Measurements from ENCODE around the gene PNMA1. TPM values are rescaled to one million over a fixed set of nuclear protein-coding genes. Genes with fewer than 3 reads are reported as not detected.
A peak's percentile ranks its signal among the peaks of the same experiment; 100 is the strongest.

Gene PNMA1
- total RNA-seq, 2 experiments from 2014 or later: 6.0 to 14.5 TPM

DNA sequence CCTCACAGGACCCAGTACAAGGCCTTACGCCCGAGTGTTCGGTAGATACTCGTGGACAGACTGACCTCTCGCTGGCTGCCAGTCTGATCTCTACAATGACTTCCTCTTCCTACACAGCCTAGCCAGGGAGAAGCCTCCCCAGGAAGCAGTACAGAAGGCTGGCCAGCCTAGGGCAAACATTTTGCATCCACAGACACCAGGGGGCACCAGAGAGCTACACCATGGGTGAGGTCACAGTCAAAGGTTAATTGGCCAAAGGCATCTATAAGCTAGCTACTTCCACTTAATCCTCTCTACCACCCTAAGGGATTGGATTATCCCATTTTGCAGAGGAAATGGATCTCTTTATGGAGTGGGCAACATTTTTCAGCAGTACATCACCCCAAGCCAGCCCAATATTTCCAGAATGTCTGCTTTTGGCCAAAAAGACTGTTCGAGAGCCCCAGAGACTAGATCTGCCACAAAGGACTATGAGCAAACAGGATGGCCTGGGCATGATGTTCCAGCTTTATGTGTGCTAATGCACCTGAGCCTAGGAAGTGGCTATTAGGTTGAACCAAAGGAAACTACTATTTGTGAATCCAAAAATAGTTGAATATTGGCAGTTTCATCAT, 14.6 kb upstream of the PNMA1 start:
- Histone ChIP-seq H3K4me1 (ENCODE audit: insufficient read depth, low read length, poor library complexity, severe bottlenecking) (peaks cover 9% of the 10 kb centered on the region), H3K79me2 (ENCODE audit: insufficient read depth, low read depth, low read length) (peaks cover 16% of the 10 kb centered on the region; the same call in 1 of the 2 replicates), H3K9me3 (ENCODE audit: low read length) (no peaks in the 10 kb centered on the region), H3K27ac (ENCODE audit: low read depth, low read length, poor library complexity, severe bottlenecking) (peak overlapping the region; percentile 34), H4K20me1 (ENCODE audit: insufficient read depth, low read length) (no peaks in the 10 kb centered on the region), H2AFZ (ENCODE audit: low read length) (no peak overlapping the region), H3K36me3 (ENCODE audit: insufficient read depth, low read length) (peaks cover 95% of the 10 kb centered on the region), H3K9me2 (ENCODE audit: insufficient read depth, low read length) (no peaks in the 10 kb centered on the region), H3K4me2 (ENCODE audit: low read length) (no peak overlapping the region), H3K4me3 (ENCODE audit: low read depth, low read length, poor library complexity, severe bottlenecking) (no peak overlapping the region)
- TF ChIP-seq, protein P1, sequence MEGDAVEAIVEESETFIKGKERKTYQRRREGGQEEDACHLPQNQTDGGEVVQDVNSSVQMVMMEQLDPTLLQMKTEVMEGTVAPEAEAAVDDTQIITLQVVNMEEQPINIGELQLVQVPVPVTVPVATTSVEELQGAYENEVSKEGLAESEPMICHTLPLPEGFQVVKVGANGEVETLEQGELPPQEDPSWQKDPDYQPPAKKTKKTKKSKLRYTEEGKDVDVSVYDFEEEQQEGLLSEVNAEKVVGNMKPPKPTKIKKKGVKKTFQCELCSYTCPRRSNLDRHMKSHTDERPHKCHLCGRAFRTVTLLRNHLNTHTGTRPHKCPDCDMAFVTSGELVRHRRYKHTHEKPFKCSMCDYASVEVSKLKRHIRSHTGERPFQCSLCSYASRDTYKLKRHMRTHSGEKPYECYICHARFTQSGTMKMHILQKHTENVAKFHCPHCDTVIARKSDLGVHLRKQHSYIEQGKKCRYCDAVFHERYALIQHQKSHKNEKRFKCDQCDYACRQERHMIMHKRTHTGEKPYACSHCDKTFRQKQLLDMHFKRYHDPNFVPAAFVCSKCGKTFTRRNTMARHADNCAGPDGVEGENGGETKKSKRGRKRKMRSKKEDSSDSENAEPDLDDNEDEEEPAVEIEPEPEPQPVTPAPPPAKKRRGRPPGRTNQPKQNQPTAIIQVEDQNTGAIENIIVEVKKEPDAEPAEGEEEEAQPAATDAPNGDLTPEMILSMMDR (conservative IDR thresholded peaks at IDR 0.05; ENCODE audit: low read length): peak; percentile 97
- TF ChIP-seq EZH2phosphoT487 (IDR thresholded peaks at IDR 0.05; ENCODE audit: borderline replicate concordance, low read depth, low read length): no peak
- no TSS peak for BruUV-seq (replicated peaks)
- peak; percentile 87 for DNase-seq (ENCODE audit: low spot score)
- intact Hi-C loops (cut with micrococcal nuclease; ENCODE audit: unreplicated experiment): loop anchor here (1.0 kb wide), 3 partner anchors 29 to 96 kb away; no protein-coding TSS in a partner anchor
- ChIA-PET POLR2A (interaction anchor here (0.5 to 1.5 kb wide), 4 partner anchors 12 to 118 kb away, joined by 3 to 4 read pairs (median 4); no protein-coding TSS in a partner anchor), CTCF (ENCODE audit: unreplicated experiment) (interaction anchor here (0.6 to 1.5 kb wide), 6 partner anchors 15 to 98 kb away, joined by 3 to 12 read pairs (median 6); no protein-coding TSS in a partner anchor)

DNA sequence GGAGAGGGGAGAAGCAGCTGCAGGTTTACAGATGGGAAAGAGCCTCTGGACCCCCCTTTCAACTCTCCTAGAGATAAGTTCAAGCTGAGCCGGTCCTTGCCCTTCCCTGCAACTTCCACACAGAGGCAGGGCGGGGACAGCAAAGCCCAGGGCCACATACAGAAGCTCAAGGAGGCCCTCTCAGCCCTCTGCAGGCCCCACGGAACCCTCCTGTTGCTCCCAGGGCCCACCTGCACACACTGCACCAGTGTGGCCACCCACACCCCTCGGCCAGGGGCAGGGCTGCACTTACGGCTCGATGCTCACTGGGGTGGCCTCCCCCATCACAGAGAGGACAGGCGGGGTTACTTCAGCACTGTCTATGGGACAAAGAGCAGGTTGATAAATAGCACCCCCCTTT, 13.0 kb upstream of the PNMA1 start:
- DNase-seq (ENCODE audit: low spot score): no peak
- H3K4me2 ChIP-seq (ENCODE audit: low read length): no peak overlapping the region
- no peaks in the 10 kb centered on the region for H3K9me3 ChIP-seq (ENCODE audit: low read length)
- no peak for TF ChIP-seq EZH2phosphoT487 (IDR thresholded peaks at IDR 0.05; ENCODE audit: borderline replicate concordance, low read depth, low read length)
- TF ChIP-seq, protein P1 (conservative IDR thresholded peaks at IDR 0.05; ENCODE audit: low read length): no peak
- no peak overlapping the region for H3K27ac ChIP-seq (ENCODE audit: low read depth, low read length, poor library complexity, severe bottlenecking)
- H3K4me1 ChIP-seq (ENCODE audit: insufficient read depth, low read length, poor library complexity, severe bottlenecking): peaks cover 9% of the 10 kb centered on the region
- peaks cover 100% of the 10 kb centered on the region for H3K36me3 ChIP-seq (ENCODE audit: insufficient read depth, low read length)
- no peaks in the 10 kb centered on the region for H4K20me1 ChIP-seq (ENCODE audit: insufficient read depth, low read length)
- POLR2A ChIA-PET: no interaction called here
- no peak overlapping the region for H2AFZ ChIP-seq (ENCODE audit: low read length)
- CTCF ChIA-PET (ENCODE audit: unreplicated experiment): interaction anchor here (1.1 to 2.1 kb wide), 2 partner anchors 17 to 27 kb away, joined by 4 to 6 read pairs; no protein-coding TSS in a partner anchor
- no peak overlapping the region for H3K4me3 ChIP-seq (ENCODE audit: low read depth, low read length, poor library complexity, severe bottlenecking)
- intact Hi-C loops (cut with micrococcal nuclease; ENCODE audit: unreplicated experiment): no loop called here
- no peaks in the 10 kb centered on the region for H3K9me2 ChIP-seq (ENCODE audit: insufficient read depth, low read length)
- H3K79me2 ChIP-seq (ENCODE audit: insufficient read depth, low read depth, low read length): peaks cover 15% of the 10 kb centered on the region; the same call in 1 of the 2 replicates
- BruUV-seq (replicated peaks): no TSS peak
